GM18526 (cell line): ENCODE data around the gene PSMB8.

Source experiments
- POLR2A ChIP-seq: IDR thresholded peaks from 3 replicates; pipeline ENCODE4 v1.6.1; 2011; ENCODE audit not compliant: insufficient read length; ENCODE audit errors: extremely low read depth

The PSMB8 gene

DNA sequence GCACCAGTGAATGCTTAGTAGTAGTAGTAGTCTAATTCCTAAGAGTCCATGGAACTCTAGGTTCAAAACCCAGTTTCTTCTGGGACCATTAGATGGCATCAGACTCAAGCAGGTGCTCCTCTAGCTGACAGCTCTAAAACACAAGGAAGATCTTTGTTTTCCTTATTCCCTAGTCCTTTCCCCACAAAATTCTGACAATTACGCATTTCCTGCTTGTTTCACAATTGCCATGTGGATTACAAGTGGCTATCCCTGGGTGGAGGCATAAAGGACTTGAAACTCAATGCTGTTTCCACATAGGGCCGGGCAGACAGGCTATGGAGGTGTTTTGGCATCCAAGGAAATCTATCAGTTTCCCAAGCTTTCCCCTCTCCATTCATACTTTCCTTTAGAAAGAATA, 17.9 kb downstream of the PSMB8 start:
- TF ChIP-seq POLR2A: no peak

DNA sequence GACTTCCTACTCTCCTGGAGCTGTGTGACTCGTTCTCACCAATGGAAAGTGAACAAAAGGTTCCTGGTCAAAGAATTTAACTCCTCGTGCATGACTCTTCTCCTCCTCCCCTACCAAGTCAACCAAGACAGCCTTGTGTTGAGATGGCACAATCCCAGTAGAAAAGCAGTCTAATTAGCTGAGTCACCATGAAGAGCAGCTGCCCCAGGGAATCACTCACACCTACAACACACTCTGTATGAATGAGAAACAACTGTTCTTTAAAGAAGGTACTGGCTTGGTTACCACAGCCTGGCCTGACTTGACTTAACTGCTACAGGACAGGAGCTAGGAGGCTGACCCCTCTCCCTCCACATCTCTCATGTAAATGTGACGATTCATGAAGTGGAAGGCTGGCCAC, 24.1 kb downstream of the PSMB8 start:
- TF ChIP-seq POLR2A: no peak

DNA sequence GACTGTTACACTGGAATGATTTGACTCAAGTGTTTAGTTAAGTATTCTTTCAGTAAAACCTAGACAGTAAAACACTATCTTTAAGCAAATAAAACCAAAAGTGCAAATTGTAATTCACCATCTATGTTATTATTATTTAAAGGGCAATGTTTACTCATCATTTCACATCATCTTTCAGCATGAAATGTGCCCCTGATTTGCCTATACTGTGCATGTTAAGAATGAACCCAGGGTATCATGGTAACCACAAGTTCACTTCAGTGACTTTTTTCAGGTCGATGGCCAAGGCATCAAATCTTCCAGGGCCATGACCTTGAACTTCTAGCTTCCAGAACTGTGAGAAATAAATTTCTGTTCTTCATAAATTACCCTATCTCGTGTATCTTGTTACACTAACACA, 25.0 kb downstream of the PSMB8 start:
- TF ChIP-seq POLR2A: no peak

DNA sequence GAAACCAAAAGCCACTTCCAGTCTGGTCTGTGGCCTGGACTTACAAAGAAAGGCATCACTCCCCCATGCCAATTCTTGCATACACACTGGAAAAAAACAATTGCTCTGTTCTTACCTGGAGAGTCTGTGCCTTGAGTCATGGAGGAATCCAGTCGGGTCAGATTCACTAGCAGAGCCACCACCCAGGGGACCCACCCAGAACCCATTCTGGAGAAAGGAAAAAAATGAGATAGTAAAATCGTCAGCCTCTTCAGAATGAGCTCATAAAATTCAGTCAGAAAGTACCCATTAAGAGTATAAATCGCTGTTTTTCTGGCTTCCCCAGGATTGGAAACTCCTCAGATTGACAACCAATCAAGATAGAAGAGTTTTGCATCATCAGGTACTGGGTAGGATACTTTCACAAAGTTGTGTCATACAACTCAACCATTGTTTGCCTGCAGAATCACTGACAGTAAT, 27.1 kb downstream of the PSMB8 start, which contains the start of gene HLA-DOB:
HLA-DOB (minus strand) TSS at position 257 of the 459 bp plus-strand sequence; CDS start at position 206, 51 bp downstream.
- no peak for TF ChIP-seq POLR2A

DNA sequence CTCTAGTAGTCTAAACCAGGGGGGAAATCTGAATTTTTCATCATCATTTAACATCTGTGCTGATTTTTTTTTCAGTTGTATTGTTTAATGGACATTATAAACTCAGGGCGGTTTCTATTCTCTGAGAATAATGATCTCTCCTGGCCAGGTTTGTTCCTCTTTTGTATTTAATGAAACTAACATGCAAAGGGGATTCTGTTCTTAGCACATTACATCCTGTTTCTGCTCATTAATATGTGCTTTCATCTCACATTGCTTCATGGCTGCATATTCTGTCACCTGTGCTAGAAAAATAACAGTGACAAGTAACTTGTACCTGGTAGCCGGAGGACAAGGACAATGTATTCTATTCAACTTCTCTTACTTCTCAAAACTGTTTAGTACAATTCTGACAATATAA, 27.9 kb downstream of the PSMB8 start:
- TF ChIP-seq POLR2A: no peak

DNA sequence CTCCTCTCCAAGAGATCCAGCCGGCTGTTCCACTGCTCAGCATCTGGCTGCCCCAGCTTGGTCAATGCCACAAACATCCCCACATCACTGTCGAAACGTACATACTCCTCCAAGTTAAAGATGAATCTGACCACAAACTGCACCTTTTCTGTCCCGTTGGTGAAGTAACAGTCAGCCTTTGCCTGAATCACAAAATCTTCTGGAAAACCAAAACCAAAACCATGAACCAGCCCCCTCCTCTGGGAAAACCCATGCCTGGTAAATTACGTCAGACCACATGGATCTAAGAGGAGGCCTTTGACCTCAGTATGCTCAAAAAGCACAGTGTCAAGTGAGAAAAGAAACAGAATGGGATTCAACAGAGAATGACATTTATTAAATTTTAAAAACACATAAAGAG, 28.7 kb downstream of the PSMB8 start:
- no peak for TF ChIP-seq POLR2A

DNA sequence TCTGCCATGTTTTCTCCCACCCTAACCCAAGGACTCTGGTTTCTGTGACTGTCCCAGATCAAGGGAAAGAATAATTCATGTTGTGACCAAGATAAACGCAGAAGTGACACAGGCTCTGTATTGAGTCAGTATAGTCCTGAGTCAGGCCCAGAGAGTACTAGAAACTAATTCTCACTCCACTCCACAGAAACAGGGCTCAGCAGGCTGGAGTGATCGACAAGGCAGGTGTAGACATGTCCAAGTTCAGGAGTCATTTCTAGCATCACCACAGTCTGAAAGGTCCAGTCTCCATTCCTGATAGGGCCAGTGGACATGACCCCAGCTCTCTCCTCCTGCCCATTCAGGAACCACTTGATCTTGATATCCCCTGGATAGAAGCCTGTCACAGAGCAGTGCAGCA, 29.7 kb downstream of the PSMB8 start:
- TF ChIP-seq POLR2A: no peak

DNA sequence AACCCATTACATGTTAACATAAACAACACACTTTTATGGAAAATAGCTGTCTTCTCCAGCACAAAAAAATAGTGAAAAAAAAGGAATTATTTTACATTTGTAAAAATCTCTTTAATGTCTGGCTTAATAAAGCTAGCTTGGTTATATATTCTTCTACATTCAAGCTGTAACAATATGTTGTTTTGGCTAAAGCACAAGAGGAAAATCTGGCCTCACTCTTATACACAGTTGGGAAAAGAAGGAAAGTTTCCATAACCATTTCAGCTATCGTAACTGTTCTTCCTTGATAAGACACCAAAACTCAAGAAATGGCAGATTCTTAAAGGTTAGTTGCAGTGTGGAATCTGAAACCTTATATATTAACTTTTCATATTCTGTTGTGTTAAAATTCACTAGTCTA, 34.7 kb downstream of the PSMB8 start:
- TF ChIP-seq POLR2A: no peak

DNA sequence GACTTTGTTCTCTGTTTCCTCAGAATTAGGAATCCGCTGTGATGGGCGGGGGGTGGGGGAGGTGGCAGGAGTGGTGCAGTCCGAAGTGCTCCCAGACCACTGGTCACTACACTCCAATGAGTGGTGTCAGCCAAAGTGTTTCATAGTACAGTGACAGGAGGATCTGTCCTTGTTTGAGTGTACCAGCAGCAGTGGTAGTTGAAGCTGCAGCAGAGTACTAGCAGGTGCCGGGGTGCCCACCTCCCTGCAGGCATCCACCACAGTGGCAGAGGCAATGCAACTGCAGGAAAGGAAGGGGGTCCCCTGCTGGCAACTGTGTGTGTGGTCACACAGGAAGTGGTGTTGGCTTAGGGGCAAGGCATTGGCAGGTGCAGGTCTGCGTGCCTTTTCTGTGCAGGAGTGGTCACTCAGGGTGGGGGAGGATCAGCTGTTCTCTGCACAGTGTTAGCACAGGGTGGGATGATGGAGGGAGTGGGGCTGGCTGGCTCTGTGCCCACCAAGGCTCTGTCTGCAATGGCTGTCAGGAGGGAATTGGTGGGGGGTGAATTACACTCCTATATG, 36.7 kb downstream of the PSMB8 start:
- TF ChIP-seq POLR2A: no peak

DNA sequence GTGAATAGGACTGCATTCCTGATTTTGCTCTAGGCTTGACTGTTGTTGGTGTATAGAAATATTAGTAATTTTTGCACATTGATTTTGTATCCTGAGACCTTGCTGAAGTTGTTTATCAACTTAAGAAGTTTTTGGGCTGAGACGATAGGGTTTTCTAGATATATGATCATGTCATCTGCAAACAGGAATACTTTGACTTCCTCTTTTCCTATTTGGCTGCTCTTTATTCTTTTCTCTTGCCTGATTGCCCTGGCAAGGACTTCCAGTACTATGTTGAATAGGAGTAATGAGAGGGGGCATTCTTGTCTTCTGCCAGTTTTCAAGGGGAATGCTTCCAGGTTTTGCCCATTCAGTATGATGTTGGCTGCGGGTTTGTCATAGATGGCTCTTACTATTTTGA, 40.4 kb downstream of the PSMB8 start:
- TF ChIP-seq POLR2A: no peak

DNA sequence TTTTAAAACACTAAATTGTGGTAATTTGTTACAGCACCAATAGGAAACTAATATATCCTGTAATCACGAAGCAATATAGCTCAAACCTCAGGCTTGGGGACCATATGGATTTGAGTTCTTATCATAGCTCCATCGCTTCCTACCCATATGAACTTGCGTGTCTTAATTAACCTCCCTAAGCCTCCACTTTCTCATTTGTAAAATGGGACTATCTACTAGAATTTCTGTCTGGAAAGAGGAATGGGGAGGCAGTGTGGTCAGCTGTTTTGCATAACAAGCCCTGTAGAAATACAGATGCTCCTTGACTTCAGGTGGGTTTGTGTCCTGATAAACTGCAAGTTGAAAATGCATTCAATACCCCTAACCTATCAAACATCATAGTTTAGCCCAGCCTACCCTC, 44.1 kb downstream of the PSMB8 start:
- no peak for TF ChIP-seq POLR2A

DNA sequence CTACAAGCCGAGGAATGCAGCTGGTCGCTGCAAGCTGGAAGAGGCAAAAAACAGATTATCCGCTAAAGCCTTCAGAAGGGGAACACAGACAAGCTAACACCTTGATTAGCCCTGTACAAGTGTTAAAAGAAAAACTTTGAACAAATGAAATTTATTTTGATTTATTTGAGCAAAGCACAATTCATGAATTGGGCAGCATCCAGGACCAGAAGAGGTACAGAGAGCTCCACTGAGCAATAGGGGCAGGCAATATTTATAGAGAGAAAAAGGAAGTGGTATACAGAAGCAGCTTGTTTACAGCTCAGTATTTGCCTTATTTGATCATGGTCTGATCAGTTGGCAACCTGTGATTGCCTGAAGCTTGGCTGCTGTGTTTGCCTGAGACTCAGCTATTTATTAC, 44.7 kb downstream of the PSMB8 start:
- no peak for TF ChIP-seq POLR2A

DNA sequence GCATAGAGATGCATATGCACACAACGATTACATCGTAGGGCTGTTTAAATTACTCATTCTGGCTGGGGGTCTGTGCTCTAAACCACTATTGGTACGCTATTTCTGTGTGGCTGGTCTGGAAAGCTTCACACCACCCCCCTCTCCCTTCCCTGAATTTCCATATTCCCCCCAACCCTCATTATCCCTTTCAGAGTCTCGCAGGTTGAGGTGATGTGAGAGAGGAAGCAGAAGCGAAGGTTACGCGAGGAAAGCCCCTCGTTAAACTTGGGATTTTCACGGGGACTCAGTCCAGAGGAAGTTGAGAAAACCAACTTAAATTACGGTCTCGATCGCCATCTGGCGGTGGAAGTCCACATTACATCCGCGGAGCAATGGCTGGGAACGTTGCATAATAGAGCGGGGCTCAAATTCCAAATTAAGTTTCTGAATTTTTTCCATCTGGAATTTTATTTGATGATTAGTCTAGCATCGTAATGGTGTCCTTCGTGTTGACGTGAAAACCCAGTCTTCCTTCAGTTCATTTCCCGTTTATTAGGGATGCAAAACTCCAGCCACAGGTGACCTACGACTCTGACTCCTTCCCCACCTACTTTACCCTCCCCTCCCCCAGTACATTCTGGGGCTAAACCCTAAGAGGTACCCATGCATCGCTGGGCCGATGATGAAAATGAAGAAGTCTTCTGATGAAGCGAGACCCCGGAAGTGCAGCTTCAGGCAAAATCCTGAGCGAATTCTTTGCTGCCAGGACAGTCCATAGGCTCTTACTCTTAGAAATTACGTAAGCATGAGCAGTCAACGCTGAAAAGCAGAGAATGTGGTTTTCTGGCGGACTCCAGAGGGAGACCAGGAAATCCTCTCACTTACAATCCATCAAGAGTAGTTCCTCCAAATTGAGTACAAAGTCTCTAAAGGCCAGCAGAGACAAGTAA, 46.7 kb downstream of the PSMB8 start:
- TF ChIP-seq POLR2A: no peak

DNA sequence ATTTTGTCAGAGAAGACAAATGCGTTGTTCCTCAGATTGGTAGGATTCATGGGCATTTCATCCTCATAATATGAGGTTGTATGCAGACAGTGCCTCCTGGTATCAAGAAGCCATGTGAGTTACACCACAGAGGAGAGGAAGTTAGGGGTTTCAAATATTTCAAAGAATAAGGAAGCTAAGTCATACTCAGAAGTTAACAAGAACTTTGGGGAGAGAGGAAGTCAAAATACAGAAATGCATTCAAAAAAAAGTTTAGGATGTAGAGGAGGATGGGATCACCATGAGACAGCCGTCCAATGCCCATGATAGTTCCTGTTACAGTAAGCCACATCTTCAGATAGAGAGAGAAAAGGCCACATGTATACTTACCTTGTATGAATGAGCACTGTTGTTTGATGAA, 49.3 kb downstream of the PSMB8 start:
- no peak for TF ChIP-seq POLR2A

DNA sequence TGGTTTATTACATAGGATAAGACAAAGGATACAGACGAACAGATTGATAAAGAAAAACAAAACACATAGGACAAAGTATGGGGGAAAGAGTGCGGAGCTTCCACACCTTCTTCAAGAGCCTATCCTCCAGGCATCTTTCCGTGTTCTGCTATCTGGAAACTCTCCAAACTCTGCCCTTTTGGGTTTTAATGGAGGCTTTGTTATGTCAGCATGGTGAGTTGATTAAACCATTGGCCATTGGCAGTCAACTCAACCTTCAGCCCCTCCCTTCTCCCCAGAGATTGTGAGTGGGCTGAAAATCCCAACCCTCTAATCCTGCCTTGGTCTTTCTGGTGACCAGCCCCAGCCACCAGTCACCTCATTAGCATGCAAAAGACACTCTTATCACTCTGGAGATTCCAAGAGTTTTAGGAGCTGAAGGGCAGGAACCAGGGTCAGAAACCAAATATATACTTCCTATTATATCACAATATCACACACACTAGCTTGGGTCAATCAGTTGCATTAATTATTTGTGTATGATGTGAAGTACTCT, 50.9 kb downstream of the PSMB8 start:
- TF ChIP-seq POLR2A: no peak
